Activated naive CD4-positive, alpha-beta T cell (primary cell): ENCODE results near the gene PSAT1.

Source experiments
- DNase-seq, 4 experiments: peaks; one replicate each; lab custom pipeline; 2025; lab: John Stamatoyannopoulos, UW

PSAT1 gene

GRCh38 chr9:78292716-78293497, 4.0 kb upstream of the PSAT1 start:
- DNase-seq, result no peak

GRCh38 chr9:78294290-78295176, 2.4 kb upstream of the PSAT1 start:
- DNase-seq, result no peak

DNA sequence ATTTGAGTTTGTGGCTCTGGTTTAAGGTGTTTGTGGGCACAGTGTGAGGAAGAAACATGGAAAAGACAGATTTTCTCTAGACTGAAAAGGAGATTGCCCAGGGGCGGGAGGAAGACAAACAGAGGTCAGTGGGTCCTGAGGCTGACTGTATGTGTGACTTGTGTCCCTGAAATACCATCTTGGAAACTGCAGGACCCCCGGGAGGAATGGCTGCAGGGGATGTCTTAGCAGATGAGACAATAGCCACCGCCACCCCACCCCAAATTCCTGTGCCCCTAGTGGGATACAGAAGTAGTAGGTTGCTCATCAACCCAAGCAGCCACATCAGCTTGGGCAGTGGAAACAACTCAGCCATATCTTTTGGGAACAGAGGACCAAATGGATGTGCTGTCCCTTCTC, 1.7 kb upstream of the PSAT1 start:
- no peak for DNase-seq

GRCh38 chr9:78295731-78296130, 1.2 kb upstream of the PSAT1 start:
- no peak for DNase-seq

GRCh38 chr9:78296201-78296892, 578 bp upstream of the PSAT1 start:
- no peak for DNase-seq

- no peak for DNase-seq
Observed at GRCh38 chr9:78297672-78297961, 692 bp downstream of the PSAT1 start.

GRCh38 chr9:78298046-78298765, 1.3 kb downstream of the PSAT1 start:
- no peak for DNase-seq

GRCh38 chr9:78300209-78300608, 3.3 kb downstream of the PSAT1 start:
- DNase-seq, result no peak

DNA sequence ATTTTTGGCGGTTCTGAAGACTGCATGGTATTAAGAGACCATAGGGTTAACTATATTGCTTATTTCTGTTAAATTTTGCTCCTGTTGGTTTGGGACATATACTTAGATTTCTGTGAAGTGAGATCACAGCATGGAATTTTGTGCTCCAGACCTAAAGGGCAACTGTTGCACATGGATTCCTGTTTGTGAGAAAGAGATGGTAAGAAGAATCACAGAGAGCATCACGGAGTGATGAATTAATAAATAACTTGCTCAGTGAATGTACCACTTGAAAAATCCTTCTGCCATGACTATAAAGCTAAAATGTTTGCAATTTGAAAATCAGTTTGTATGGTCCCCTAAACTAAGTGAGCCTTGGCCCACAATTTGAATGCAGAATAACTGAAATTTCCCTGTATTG, 4.5 kb downstream of the PSAT1 start:
- DNase-seq, result no peak

DNA sequence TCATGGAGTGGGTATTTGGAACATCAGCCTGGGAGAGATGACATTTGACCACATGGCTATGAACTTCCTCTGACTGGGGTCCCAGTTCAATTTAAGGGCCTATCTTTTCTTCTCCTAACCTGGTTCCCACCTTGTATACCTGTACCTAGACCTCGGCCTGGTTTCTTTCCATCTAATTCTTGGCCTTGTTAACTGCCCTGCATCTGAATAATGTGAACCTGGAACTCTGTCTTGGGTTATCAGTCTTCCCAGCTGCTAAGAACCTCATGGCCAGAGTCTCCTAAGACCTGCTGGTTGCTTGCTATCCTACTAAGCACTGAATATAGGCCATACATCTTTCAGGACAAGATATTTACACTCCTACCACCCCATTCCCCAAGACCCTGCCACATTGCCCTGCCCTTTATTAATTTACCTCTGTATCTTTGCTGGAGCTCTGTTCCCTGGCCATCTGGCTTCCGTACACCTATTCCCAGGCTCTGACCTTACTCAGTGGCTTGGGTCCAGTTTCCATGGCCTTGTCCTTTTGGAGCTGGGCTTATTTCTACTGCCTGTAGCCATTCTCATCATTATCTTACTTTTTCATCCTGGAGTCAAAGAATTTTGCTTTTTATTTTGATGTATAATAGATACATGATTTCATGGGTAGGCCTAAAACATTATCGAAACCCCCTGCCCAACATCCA, 6.6 kb downstream of the PSAT1 start:
- DNase-seq, result no peak

DNA sequence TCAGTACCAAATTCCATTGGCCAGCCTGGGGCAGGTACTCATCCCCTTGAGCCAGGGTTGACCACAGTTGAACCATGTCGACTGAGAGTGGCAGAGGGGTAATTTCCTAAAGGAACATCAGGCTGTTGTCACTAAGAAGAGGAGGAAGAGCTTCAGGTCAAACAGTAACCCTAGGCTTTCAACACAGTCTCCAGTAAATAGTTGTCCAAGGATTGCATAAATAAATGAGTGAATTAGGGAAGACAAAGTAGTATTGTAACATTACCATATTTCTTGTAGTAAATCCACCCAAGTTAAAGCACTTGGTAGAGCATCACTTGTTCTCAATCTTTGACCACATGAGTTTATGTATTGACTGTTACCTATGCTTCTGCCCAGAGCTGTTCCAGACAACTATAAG, 7.4 kb downstream of the PSAT1 start:
- DNase-seq, result no peak

GRCh38 chr9:78306222-78307076, 9.5 kb downstream of the PSAT1 start:
- no peak for DNase-seq

- no peak for DNase-seq
Observed at GRCh38 chr9:78307360-78307759, 10.4 kb downstream of the PSAT1 start.

- DNase-seq, result no peak
Observed at GRCh38 chr9:78309066-78309465, 12.1 kb downstream of the PSAT1 start.

DNA sequence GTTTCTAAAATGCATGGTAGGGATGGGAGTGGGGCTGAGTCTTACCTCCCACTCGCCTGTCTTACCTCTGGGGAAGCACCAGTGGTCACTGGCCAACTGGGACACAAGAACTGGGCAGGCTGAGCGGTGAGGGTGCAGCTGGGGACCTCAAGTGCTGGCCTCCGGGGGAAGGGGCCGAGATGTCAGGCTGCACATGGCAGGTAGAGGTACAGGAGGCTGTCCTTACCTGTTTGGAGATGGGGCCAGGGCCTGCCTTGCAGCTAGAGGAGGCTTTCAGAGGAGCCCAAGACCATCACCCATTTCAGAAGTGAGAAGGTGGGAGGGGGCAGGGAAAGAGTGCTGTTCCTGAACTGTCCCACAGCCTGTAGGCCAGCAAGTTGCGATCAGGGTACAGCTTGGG, 14.2 kb downstream of the PSAT1 start:
- DNase-seq, result no peak

DNA sequence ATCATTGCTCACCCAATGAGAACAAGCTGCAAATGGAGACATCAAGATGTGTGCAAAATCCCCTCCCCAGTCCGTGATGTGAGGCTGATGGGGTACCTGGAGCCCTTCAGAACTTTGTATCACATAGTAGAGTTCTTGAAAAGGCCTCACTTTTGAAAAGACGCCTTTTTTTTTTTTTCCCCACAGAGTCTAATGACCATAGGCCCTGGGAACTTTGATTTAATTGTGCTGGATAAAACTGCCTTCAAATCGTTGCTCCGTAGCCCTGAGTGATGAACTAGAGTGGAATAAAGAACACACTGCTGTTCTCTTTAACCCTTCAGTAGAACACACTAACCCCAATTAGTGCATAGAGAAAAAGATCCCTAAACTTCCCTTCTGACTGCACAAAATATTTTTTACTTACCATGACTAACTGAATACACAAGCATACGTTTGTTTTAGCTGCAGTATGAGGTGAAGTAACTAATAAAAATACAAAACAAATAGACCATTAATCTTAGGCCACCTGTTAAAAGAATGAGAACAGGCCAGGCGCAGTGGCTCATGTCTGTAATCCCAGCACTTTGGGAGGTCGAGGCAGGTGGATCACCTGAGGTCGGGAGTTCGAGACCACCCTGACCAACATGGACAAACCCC, 15.1 kb downstream of the PSAT1 start:
- DNase-seq, result no peak

DNA sequence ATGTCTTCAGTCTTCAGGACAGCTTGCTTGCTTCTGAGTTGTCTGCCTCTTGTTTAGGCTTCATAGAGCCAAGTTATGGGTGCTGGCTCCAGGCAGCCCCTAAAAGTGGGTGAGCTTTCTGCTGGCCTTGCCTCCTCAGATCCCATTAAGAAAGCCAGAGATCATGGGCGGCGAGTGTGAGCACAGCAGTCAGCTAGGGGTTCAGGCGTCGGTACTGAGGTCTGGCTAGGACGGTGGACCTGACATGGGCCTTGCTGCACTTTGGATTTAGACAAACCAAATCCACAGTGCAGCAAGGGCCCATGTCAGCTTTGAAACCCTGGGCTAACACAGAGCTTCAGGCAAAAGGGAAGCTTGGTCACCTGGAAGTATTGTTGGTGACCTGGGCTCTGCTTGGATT, 17.6 kb downstream of the PSAT1 start:
- DNase-seq, result no peak

DNA sequence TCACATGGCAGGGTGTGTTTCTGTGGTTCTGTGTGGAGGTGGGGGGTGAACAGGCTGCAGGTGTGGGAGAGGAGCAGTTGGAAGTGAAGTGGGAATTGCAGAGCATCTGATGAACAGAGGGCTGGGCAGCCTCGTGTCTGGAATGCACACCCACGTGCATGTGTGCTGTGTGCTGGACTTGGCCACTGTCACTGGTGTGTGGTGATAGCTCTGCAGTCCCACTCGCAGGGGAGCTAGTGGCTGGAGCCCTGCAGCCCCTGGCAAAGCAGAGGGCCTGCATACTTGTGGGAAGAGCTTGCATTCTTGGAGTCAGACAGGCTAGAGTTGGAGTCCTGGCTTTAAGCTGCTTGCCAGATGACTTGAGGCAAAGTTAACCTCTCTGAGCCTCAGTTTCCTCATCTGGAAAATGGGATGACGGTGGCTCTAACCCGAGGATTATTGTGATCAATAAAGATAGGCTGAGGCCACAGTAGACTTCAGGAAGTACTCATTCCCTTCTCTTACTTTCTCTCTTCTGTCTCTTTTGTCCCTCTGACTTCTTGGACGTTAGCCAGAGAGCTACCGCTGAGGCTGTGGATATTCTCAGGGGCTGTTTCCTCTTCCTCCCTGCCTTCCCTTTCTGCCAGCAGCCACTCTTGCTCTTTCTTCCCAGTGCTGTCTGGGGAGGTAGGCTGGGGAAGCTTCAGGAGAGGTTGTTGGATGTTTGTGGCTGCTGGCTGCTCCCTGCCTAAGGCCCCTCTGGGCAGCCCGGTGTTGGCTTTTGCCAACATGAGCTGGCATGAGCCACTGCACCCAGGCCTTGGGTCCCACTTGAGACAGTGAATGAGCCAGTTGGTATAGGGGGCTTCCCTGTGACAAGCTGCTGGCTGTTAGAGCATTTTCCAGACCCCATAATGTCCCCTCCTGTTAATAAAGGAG, 18.3 kb downstream of the PSAT1 start:
- DNase-seq, result no peak
